Measurements from ENCODE around the gene PIM1. TPM values are rescaled to one million over a fixed set of nuclear protein-coding genes. Genes with fewer than 3 reads are reported as not detected.

Gene PIM1
- polyA plus RNA-seq, 2 donors, result 174 to 178 TPM

DNA sequence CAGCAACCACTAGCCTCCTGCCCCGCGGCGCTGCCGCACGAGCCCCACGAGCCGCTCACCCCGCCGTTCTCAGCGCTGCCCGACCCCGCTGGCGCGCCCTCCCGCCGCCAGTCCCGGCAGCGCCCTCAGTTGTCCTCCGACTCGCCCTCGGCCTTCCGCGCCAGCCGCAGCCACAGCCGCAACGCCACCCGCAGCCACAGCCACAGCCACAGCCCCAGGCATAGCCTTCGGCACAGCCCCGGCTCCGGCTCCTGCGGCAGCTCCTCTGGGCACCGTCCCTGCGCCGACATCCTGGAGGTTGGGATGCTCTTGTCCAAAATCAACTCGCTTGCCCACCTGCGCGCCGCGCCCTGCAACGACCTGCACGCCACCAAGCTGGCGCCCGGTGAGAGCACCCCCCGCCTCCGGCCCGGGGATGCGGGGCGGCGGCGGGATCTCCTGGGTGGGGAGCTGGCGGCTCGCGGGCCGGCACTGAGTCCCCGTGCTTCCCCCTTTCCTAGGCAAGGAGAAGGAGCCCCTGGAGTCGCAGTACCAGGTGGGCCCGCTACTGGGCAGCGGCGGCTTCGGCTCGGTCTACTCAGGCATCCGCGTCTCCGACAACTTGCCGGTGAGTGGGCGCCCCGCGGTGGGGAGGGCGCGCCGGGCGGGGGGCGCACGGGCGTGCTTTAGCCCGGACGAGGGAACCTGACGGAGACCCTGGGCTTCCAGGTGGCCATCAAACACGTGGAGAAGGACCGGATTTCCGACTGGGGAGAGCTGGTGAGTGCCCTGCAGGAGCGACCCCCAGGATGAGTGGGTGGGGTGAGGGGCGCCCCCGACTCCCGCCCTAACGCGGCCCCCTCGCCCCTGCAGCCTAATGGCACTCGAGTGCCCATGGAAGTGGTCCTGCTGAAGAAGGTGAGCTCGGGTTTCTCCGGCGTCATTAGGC, 585 bp downstream of the PIM1 start:
- Histone ChIP-seq H3K9me3 (ENCODE audit: control insufficient read depth in 2 of 2, insufficient read depth in 1 of 2, low read depth in 1 of 2, low read length in 1 of 2) (no peaks in the 10 kb centered on the region), H3K27ac (ENCODE audit: low read depth in 2 of 2, low read length in 1 of 2) (peak overlapping the region; percentile 96 to 98), H3K27me3 (ENCODE audit: control insufficient read depth in 1 of 2, insufficient read depth in 2 of 2, low read length in 2 of 2) (no peaks in the 10 kb centered on the region), H3K36me3 (ENCODE audit: control insufficient read depth in 2 of 2, insufficient read depth in 2 of 2, low read length in 1 of 2) (peaks cover 20 to 21% of the 10 kb centered on the region in 2 donors), H3K4me1 (ENCODE audit: control insufficient read depth in 2 of 2, insufficient read depth in 2 of 2, low read length in 1 of 2) (no peaks in the 10 kb centered on the region), H3K4me3 (ENCODE audit: low read depth in 1 of 2, low read length in 2 of 2) (peak overlapping the region; percentile 93 to 99)
- WGBS, 2 donors, result 0 to 1% methylated on average over 68 to 92 of the region's 92 CpGs

DNA sequence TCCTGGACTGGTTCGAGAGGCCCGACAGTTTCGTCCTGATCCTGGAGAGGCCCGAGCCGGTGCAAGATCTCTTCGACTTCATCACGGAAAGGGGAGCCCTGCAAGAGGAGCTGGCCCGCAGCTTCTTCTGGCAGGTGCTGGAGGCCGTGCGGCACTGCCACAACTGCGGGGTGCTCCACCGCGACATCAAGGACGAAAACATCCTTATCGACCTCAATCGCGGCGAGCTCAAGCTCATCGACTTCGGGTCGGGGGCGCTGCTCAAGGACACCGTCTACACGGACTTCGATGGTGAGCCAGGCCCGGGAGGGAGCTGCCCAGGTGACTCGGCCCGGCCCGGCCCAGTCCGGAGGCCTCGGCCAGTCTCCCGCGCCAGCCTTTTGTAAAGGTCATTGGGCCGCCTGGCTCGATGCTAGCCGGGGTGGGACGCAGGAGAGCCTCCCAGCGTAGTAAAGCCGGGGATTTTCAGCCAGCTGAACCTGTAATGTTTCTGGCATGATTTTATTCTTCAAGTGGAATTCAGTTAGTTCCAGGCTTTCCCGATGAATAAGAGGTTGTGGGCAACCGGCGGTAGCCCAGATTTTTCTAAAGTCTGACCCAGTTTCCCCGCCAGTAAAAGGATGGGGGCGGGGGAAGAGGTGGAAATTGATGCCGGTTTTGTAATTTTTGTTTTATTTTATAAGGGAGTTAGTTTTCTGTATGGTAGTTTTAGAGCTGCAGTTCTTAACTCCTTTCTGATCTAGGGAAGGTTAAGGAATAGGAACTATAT, 1.4 kb downstream of the PIM1 start:
- Histone ChIP-seq H3K4me3 (ENCODE audit: low read depth in 1 of 2, low read length in 2 of 2) (peak overlapping the region; percentile 93 to 99), H3K27ac (ENCODE audit: low read depth in 2 of 2, low read length in 1 of 2) (peak overlapping the region; percentile 96 to 98), H3K27me3 (ENCODE audit: control insufficient read depth in 1 of 2, insufficient read depth in 2 of 2, low read length in 2 of 2) (no peaks in the 10 kb centered on the region), H3K36me3 (ENCODE audit: control insufficient read depth in 2 of 2, insufficient read depth in 2 of 2, low read length in 1 of 2) (peaks cover 20 to 21% of the 10 kb centered on the region in 2 donors), H3K9me3 (ENCODE audit: control insufficient read depth in 2 of 2, insufficient read depth in 1 of 2, low read depth in 1 of 2, low read length in 1 of 2) (no peaks in the 10 kb centered on the region), H3K4me1 (ENCODE audit: control insufficient read depth in 2 of 2, insufficient read depth in 2 of 2, low read length in 1 of 2) (no peaks in the 10 kb centered on the region)
- 1% methylated on average over 45 of the region's 45 CpGs for WGBS, 2 donors

DNA sequence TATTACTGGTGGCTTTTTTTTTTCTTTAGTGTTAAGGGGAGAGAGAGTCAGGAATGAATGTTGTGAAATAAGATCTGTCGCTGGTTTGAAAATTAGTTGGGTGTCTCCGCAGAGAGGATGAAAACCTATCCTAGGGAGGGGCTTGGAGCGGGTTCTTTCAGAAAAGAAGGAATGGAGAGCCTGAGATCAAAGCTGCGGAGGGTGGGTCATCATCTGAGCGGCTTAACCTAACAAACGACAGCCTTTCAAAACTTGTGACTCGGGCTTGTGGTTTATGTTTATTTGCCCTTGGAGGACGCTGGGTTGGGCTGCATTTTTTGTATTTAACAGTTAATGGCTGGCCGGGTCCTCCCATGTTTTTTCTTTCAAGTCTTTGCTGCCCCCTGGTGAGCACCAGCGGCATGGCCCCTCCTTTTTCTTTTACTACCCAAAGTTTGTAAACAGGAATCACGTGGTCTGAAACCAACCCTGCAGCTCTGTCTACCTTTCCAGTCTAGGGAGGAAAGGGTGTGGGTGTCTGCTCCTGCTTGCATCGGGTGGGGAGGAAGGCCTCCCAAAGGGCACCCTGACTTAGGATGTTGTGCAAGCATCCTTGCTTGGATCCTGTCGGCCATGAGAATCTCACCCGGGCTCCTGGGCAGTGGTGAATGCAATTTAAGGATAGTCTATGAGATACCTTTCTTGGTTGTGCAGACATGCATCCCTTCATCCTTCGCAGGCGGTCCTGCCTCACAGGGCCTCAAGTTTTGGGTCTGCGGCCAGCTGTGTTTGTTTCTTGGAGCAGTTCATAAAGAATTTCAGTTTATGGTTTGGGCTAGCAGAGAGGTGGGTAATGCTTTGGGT, 2.2 kb downstream of the PIM1 start:
- Histone ChIP-seq H3K36me3 (ENCODE audit: control insufficient read depth in 2 of 2, insufficient read depth in 2 of 2, low read length in 1 of 2) (peaks cover 20 to 21% of the 10 kb centered on the region in 2 donors), H3K4me3 (ENCODE audit: low read depth in 1 of 2, low read length in 2 of 2) (peak overlapping the region; percentile 44 to 93), H3K27me3 (ENCODE audit: control insufficient read depth in 1 of 2, insufficient read depth in 2 of 2, low read length in 2 of 2) (no peaks in the 10 kb centered on the region), H3K9me3 (ENCODE audit: control insufficient read depth in 2 of 2, insufficient read depth in 1 of 2, low read depth in 1 of 2, low read length in 1 of 2) (no peaks in the 10 kb centered on the region), H3K4me1 (ENCODE audit: control insufficient read depth in 2 of 2, insufficient read depth in 2 of 2, low read length in 1 of 2) (no peaks in the 10 kb centered on the region), H3K27ac (ENCODE audit: low read depth in 2 of 2, low read length in 1 of 2) (peak overlapping the region; percentile 96 to 98)
- WGBS, 2 donors, result 8% methylated on average over 17 of the region's 17 CpGs

DNA sequence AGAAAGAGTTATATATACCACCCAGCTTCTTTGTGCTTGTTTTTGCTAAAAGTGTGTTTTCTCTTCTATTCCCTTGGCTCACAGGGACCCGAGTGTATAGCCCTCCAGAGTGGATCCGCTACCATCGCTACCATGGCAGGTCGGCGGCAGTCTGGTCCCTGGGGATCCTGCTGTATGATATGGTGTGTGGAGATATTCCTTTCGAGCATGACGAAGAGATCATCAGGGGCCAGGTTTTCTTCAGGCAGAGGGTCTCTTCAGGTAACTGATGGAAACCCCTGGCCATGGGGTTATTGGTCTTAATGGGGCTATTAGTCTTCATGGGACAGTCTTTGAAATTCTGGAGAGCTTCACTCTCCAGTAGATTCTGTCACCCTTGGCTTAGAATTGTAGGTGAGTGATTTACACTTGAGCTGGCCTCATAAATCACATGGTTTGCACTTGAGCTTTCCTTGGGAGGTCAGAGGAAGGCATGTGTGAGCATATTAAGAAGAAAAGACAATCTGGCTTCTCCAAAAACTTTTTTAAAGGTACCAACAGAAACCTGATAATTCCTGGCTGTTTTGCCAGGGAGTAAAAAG, 3.0 kb downstream of the PIM1 start:
- H3K36me3 ChIP-seq (ENCODE audit: control insufficient read depth in 2 of 2, insufficient read depth in 2 of 2, low read length in 1 of 2), result peaks cover 20 to 21% of the 10 kb centered on the region in 2 donors
- peak overlapping the region; percentile 44 to 93 for H3K4me3 ChIP-seq (ENCODE audit: low read depth in 1 of 2, low read length in 2 of 2)
- H3K27ac ChIP-seq (ENCODE audit: low read depth in 2 of 2, low read length in 1 of 2), result peak overlapping the region; percentile 8 to 98
- H3K27me3 ChIP-seq (ENCODE audit: control insufficient read depth in 1 of 2, insufficient read depth in 2 of 2, low read length in 2 of 2), result no peaks in the 10 kb centered on the region
- H3K9me3 ChIP-seq (ENCODE audit: control insufficient read depth in 2 of 2, insufficient read depth in 1 of 2, low read depth in 1 of 2, low read length in 1 of 2), result no peaks in the 10 kb centered on the region
- H3K4me1 ChIP-seq (ENCODE audit: control insufficient read depth in 2 of 2, insufficient read depth in 2 of 2, low read length in 1 of 2), result no peaks in the 10 kb centered on the region
- 85 to 91% methylated on average over 7 of the region's 7 CpGs for WGBS, 2 donors

DNA sequence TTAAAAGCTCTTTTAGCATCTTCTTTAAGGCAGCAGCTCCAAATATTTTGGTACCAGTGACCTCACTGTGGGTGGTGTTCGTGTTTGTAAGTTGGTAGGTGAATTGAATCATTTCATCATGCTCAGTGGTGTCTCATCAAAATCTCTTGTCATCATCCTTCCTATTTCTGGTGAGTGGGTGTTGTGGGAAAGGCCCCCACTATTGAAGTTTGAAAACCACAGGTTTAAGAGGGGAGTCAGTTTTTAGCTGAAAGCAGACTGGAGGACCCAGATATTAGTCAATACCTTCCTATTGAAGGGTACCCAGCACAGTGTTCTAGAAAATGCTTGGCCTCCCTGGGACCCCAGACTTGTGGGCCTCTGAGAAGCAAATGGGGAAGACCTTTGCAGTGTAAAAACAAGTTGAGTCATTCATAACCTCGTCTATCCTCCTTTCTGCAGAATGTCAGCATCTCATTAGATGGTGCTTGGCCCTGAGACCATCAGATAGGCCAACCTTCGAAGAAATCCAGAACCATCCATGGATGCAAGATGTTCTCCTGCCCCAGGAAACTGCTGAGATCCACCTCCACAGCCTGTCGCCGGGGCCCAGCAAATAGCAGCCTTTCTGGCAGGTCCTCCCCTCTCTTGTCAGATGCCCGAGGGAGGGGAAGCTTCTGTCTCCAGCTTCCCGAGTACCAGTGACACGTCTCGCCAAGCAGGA, 3.7 kb downstream of the PIM1 start:
- Histone ChIP-seq H3K9me3 (ENCODE audit: control insufficient read depth in 2 of 2, insufficient read depth in 1 of 2, low read depth in 1 of 2, low read length in 1 of 2) (no peaks in the 10 kb centered on the region), H3K4me1 (ENCODE audit: control insufficient read depth in 2 of 2, insufficient read depth in 2 of 2, low read length in 1 of 2) (no peaks in the 10 kb centered on the region), H3K4me3 (ENCODE audit: low read depth in 1 of 2, low read length in 2 of 2) (peak overlapping the region; percentile 13 to 93), H3K36me3 (ENCODE audit: control insufficient read depth in 2 of 2, insufficient read depth in 2 of 2, low read length in 1 of 2) (peaks cover 20 to 21% of the 10 kb centered on the region in 2 donors), H3K27me3 (ENCODE audit: control insufficient read depth in 1 of 2, insufficient read depth in 2 of 2, low read length in 2 of 2) (no peaks in the 10 kb centered on the region), H3K27ac (ENCODE audit: low read depth in 2 of 2, low read length in 1 of 2) (peak overlapping the region; percentile 8 to 76)
- WGBS, 2 donors, result 69% methylated on average over 9 of the region's 9 CpGs

DNA sequence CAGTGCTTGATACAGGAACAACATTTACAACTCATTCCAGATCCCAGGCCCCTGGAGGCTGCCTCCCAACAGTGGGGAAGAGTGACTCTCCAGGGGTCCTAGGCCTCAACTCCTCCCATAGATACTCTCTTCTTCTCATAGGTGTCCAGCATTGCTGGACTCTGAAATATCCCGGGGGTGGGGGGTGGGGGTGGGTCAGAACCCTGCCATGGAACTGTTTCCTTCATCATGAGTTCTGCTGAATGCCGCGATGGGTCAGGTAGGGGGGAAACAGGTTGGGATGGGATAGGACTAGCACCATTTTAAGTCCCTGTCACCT, 4.2 kb downstream of the PIM1 start:
- no peaks in the 10 kb centered on the region for H3K27me3 ChIP-seq (ENCODE audit: control insufficient read depth in 1 of 2, insufficient read depth in 2 of 2, low read length in 2 of 2)
- no peaks in the 10 kb centered on the region for H3K9me3 ChIP-seq (ENCODE audit: control insufficient read depth in 2 of 2, insufficient read depth in 1 of 2, low read depth in 1 of 2, low read length in 1 of 2)
- H3K4me3 ChIP-seq (ENCODE audit: low read depth in 1 of 2, low read length in 2 of 2), result peak overlapping the region; percentile 13 to 93
- H3K4me1 ChIP-seq (ENCODE audit: control insufficient read depth in 2 of 2, insufficient read depth in 2 of 2, low read length in 1 of 2), result no peaks in the 10 kb centered on the region
- peak overlapping the region; percentile 6 to 76 for H3K27ac ChIP-seq (ENCODE audit: low read depth in 2 of 2, low read length in 1 of 2)
- 83% methylated on average over 3 of the region's 3 CpGs for WGBS, 2 donors
- peaks cover 20 to 21% of the 10 kb centered on the region in 2 donors for H3K36me3 ChIP-seq (ENCODE audit: control insufficient read depth in 2 of 2, insufficient read depth in 2 of 2, low read length in 1 of 2)

DNA sequence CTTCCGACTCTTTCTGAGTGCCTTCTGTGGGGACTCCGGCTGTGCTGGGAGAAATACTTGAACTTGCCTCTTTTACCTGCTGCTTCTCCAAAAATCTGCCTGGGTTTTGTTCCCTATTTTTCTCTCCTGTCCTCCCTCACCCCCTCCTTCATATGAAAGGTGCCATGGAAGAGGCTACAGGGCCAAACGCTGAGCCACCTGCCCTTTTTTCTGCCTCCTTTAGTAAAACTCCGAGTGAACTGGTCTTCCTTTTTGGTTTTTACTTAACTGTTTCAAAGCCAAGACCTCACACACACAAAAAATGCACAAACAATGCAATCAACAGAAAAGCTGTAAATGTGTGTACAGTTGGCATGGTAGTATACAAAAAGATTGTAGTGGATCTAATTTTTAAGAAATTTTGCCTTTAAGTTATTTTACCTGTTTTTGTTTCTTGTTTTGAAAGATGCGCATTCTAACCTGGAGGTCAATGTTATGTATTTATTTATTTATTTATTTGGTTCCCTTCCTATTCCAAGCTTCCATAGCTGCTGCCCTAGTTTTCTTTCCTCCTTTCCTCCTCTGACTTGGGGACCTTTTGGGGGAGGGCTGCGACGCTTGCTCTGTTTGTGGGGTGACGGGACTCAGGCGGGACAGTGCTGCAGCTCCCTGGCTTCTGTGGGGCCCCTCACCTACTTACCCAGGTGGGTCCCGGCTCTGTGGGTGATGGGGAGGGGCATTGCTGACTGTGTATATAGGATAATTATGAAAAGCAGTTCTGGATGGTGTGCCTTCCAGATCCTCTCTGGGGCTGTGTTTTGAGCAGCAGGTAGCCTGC, 4.8 kb downstream of the PIM1 start:
- no peaks in the 10 kb centered on the region for H3K27me3 ChIP-seq (ENCODE audit: control insufficient read depth in 1 of 2, insufficient read depth in 2 of 2, low read length in 2 of 2)
- no peaks in the 10 kb centered on the region for H3K4me1 ChIP-seq (ENCODE audit: control insufficient read depth in 2 of 2, insufficient read depth in 2 of 2, low read length in 1 of 2)
- H3K9me3 ChIP-seq (ENCODE audit: control insufficient read depth in 2 of 2, insufficient read depth in 1 of 2, low read depth in 1 of 2, low read length in 1 of 2), result no peaks in the 10 kb centered on the region
- H3K36me3 ChIP-seq (ENCODE audit: control insufficient read depth in 2 of 2, insufficient read depth in 2 of 2, low read length in 1 of 2), result peaks cover 20 to 21% of the 10 kb centered on the region in 2 donors
- 75 to 82% methylated on average over 10 of the region's 10 CpGs for WGBS, 2 donors
- H3K27ac ChIP-seq (ENCODE audit: low read depth in 2 of 2, low read length in 1 of 2), result peak overlapping the region; percentile 6 to 57
- H3K4me3 ChIP-seq (ENCODE audit: low read depth in 1 of 2, low read length in 2 of 2), result peak overlapping the region; percentile 13 to 93
